Uterus (tissue), 2 donors: ENCODE measurements around the gene IL6R.

Experiments used
- POLR2A ChIP-seq, 2 donors: fragments of 450-650 bp; IDR thresholded peaks; one replicate each; pipeline ENCODE4 v1.6.1; 2016; ENCODE audit warnings: antibody characterized with exemption in 2 of 2, mild to moderate bottlenecking in 1 of 2, moderate library complexity in 1 of 2
- TF ChIP-seq, protein P1 (sequence below), 4 experiments: fragments of 200-600 bp in 2 of 4; fragments of 450-650 bp in 2 of 4; sonication (generic) in 2 of 4; IDR thresholded peaks; one replicate each; pipeline ENCODE4 v1.5.1; 2016 to 2019; ENCODE audit warnings: antibody characterized with exemption in 4 of 4, mild to moderate bottlenecking in 2 of 4, moderate library complexity in 1 of 4

DNA sequence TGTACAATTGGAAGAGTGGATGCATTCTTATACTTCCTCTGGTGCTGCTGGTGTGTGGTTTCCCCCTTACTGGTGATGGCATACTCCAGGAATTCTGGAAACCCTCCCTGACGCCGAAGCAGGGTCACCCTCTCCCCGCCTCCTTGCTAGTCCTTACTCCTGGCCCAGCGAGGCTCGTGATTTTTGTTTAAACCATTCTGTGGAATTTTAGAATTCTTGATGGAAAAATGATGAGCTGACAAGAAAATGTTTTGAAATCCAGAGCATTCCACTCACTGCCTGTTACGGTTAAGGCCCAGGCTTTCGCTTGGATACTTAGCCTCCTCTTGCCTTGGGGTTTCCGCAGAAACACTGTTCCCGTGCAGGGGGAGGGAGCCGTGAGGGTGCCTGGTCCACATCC is 41.1 kb downstream of the IL6R start:
- TF ChIP-seq, protein P1, sequence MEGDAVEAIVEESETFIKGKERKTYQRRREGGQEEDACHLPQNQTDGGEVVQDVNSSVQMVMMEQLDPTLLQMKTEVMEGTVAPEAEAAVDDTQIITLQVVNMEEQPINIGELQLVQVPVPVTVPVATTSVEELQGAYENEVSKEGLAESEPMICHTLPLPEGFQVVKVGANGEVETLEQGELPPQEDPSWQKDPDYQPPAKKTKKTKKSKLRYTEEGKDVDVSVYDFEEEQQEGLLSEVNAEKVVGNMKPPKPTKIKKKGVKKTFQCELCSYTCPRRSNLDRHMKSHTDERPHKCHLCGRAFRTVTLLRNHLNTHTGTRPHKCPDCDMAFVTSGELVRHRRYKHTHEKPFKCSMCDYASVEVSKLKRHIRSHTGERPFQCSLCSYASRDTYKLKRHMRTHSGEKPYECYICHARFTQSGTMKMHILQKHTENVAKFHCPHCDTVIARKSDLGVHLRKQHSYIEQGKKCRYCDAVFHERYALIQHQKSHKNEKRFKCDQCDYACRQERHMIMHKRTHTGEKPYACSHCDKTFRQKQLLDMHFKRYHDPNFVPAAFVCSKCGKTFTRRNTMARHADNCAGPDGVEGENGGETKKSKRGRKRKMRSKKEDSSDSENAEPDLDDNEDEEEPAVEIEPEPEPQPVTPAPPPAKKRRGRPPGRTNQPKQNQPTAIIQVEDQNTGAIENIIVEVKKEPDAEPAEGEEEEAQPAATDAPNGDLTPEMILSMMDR (IDR thresholded peaks at IDR 0.05) = no peak
- TF ChIP-seq POLR2A (IDR thresholded peaks at IDR 0.05) = no peak
